Kidney (tissue), 2 donors: ENCODE results near the gene CLEC4A. TPM values are rescaled to one million over a fixed set of nuclear protein-coding genes. Genes with fewer than 3 reads are reported as not detected.

Experiments
- polyA plus RNA-seq: library from polyadenylated mRNA; stranded (reverse); fragments of 350-450 nt; fragmentation: Illumina TruSeq; extraction: RNeasy Lipid Tissue Mini Kit (QIAGEN cat#74804); gene quantifications from one replicate; pipeline ENCODE4 v1.2.3, GENCODE V29; 2014; ENCODE audit warnings: low read depth, low replicate concordance; ENCODE audit not compliant: insufficient read depth
- total RNA-seq: library from RNA; stranded (reverse); fragmentation: NEBNext Ultra II Directional; extraction: Animal tissue kit (Norgen Biotek cat#: 25700); gene quantifications from one replicate; pipeline ENCODE4 v1.2.1, GENCODE V29; 2021
- donor health status: DM: yes; HTN: yes; CAD: no.

Gene CLEC4A
- total and polyA plus RNA-seq, 2 donors from 2014 or later, result 2.4 to 3.7 TPM

Other genes with a start within 250 kb of the CLEC4A start
- gene SLC2A3, start 187.4 kb upstream of the CLEC4A start, total RNA-seq, result 40.4 TPM
- gene SLC2A3, start 187.4 kb upstream of the CLEC4A start, polyA plus RNA-seq, result 12.1 TPM
- gene FOXJ2, start 90.9 kb upstream of the CLEC4A start, total RNA-seq, result 17.0 TPM
- gene FOXJ2, start 90.9 kb upstream of the CLEC4A start, polyA plus RNA-seq, result 4.4 TPM
- 17.7 TPM for gene C3AR1, start 57.3 kb upstream of the CLEC4A start, total RNA-seq
- 2.9 TPM for gene C3AR1, start 57.3 kb upstream of the CLEC4A start, polyA plus RNA-seq
- 29.0 TPM for gene NECAP1, start 41.3 kb upstream of the CLEC4A start, total RNA-seq
- 20.5 TPM for gene NECAP1, start 41.3 kb upstream of the CLEC4A start, polyA plus RNA-seq
- not detected for gene ZNF705A, start 33.4 kb downstream of the CLEC4A start, total RNA-seq
- gene ZNF705A, start 33.4 kb downstream of the CLEC4A start, polyA plus RNA-seq, result not detected
- 0.54 TPM for gene FAM90A1, start 104.0 kb downstream of the CLEC4A start, total RNA-seq
- 0.80 TPM for gene FAM90A1, start 104.0 kb downstream of the CLEC4A start, polyA plus RNA-seq